ENCODE results near the gene PGS1. TPM values are rescaled to one million over a fixed set of nuclear protein-coding genes. Genes with fewer than 3 reads are reported as not detected.

PGS1 gene
- total and polyA plus RNA-seq, 8 donors, result 42.9 to 83.6 (median 58.7) TPM

- H3K9me3 ChIP-seq, result no peaks in the 10 kb centered on the region
- no peak for TF ChIP-seq CTCF (IDR thresholded peaks at IDR 0.05)
- H3K4me1 ChIP-seq, result no peaks in the 10 kb centered on the region
- ATAC-seq (no peak), DNase-seq (peak in 1 of 4 donors; percentile 55)
- intact Hi-C loops (cut with DNase I), result no loop called here
- no peaks in the 10 kb centered on the region for H3K36me3 ChIP-seq
- no peak overlapping the region for H3K27ac ChIP-seq
- no peak overlapping the region for H3K4me3 ChIP-seq
- no peaks in the 10 kb centered on the region for H3K27me3 ChIP-seq
Measured at GRCh38 chr17:78449983-78450595, 71.6 kb downstream of the PGS1 start.

- no peaks in the 10 kb centered on the region for H3K4me1 ChIP-seq
- no peak for TF ChIP-seq CTCF (IDR thresholded peaks at IDR 0.05)
- intact Hi-C loops (cut with DNase I), result no loop called here
- no peak overlapping the region for H3K4me3 ChIP-seq
- H3K36me3 ChIP-seq, result no peaks in the 10 kb centered on the region
- H3K9me3 ChIP-seq, result no peaks in the 10 kb centered on the region
- DNase-seq, result peak in 1 of 4 donors; percentile 48
- ATAC-seq, result no peak
- H3K27ac ChIP-seq, result no peak overlapping the region
- H3K27me3 ChIP-seq, result no peaks in the 10 kb centered on the region
Measured at GRCh38 chr17:78450696-78451345, 72.4 kb downstream of the PGS1 start.

- Histone ChIP-seq H3K9me3 (no peaks in the 10 kb centered on the region), H3K4me1 (no peaks in the 10 kb centered on the region), H3K27me3 (no peaks in the 10 kb centered on the region), H3K27ac (no peak overlapping the region), H3K36me3 (no peaks in the 10 kb centered on the region), H3K4me3 (no peak overlapping the region)
- intact Hi-C loops (cut with DNase I), result no loop called here
- ATAC-seq, result no peak
- TF ChIP-seq CTCF (IDR thresholded peaks at IDR 0.05), result no peak
- DNase-seq, result peak in 1 of 4 donors; percentile 52
Measured at GRCh38 chr17:78451753-78452152, 73.3 kb downstream of the PGS1 start.

- no peaks in the 10 kb centered on the region for H3K4me1 ChIP-seq
- no peak overlapping the region for H3K27ac ChIP-seq
- H3K9me3 ChIP-seq, result no peaks in the 10 kb centered on the region
- no peaks in the 10 kb centered on the region for H3K36me3 ChIP-seq
- ATAC-seq (no peak), DNase-seq (peak in 1 of 4 donors; percentile 59)
- no peak overlapping the region for H3K4me3 ChIP-seq
- intact Hi-C loops (cut with DNase I), result no loop called here
- no peak for TF ChIP-seq CTCF (IDR thresholded peaks at IDR 0.05)
- no peaks in the 10 kb centered on the region for H3K27me3 ChIP-seq
Measured at GRCh38 chr17:78454346-78454745, 75.9 kb downstream of the PGS1 start.

GRCh38 chr17:78458091-78458490 is 79.6 kb downstream of the PGS1 start:
- no peak overlapping the region for H3K27ac ChIP-seq
- intact Hi-C loops (cut with DNase I), result no loop called here
- DNase-seq, result peak in 1 of 4 donors; percentile 22
- no peak for ATAC-seq
- H3K9me3 ChIP-seq, result no peaks in the 10 kb centered on the region
- H3K27me3 ChIP-seq, result no peaks in the 10 kb centered on the region
- TF ChIP-seq CTCF (IDR thresholded peaks at IDR 0.05), result no peak
- no peak overlapping the region for H3K4me3 ChIP-seq
- no peaks in the 10 kb centered on the region for H3K4me1 ChIP-seq
- H3K36me3 ChIP-seq, result no peaks in the 10 kb centered on the region

All from left lung (tissue), 10 donors.